GM12878 (cell line): Measurements from ENCODE around the gene PLA2G4A. TPM values are rescaled to one million over a fixed set of nuclear protein-coding genes. Genes with fewer than 3 reads are reported as not detected.

ENCODE experiments used
- ATAC-seq: fragments of 200-7000 bp; cut with Tn5 transposase; 3 replicates; pipeline ENCODE4 v1.9.1; 2020; ENCODE audit warnings: mild to moderate bottlenecking, moderate library complexity
- BruUV-seq: library from RNA; stranded (reverse); fragments of 400-500 nt; replicated peaks from 2 replicates; lab custom pipeline; 2021; lab: Mats Ljungman, UMichigan
- CTCF ChIA-PET: fragments of 300-600 bp; sonication (Branson Sonifier 250); formaldehyde crosslinking; extraction: SDS; loops from one replicate; lab custom pipeline; 2021; ENCODE audit warnings: inconsistent platforms; lab: Yijun Ruan, JAX
- POLR2A ChIA-PET: fragments of 350-600 bp; formaldehyde crosslinking; extraction: SDS; loops from one replicate; lab custom pipeline; 2021; ENCODE audit warnings: inconsistent platforms; lab: Charles Lee
- RAD21 ChIA-PET: fragments of 300-600 bp; sonication (Branson Sonifier 250); formaldehyde crosslinking; loops from one replicate; lab custom pipeline; 2023; ENCODE audit warnings: antibody characterized with exemption; ENCODE audit not compliant: unreplicated experiment; lab: Charles Lee
- SMC1A ChIA-PET: fragments of 300-600 bp; sonication (Branson Sonifier 250); formaldehyde crosslinking; loops from one replicate; lab custom pipeline; 2023; ENCODE audit not compliant: unreplicated experiment, uncharacterized antibody; lab: Charles Lee
- DNase-seq: peaks from one replicate; pipeline ENCODE4 v3.0.0-alpha.2; 2011; ENCODE audit warnings: low read depth, low spot score
- FAIRE-seq: peaks from 3 replicates; lab custom pipeline; 2011; peaks lifted over from hg19 to GRCh38; lab: Jason Lieb, UNC
- H2AFZ ChIP-seq: 2 replicates; pipeline ENCODE4 v1.6.0; 2011; ENCODE audit warnings: low read depth, low read length, control low read depth; ENCODE audit not compliant: control insufficient read depth
- H3K27ac ChIP-seq: 2 replicates; pipeline ENCODE4 v1.5.1; 2011; ENCODE audit warnings: control low read depth; ENCODE audit not compliant: control insufficient read depth, insufficient read depth
- H3K27me3 ChIP-seq, 2 experiments: replicated peaks in 1 of 2; 2 replicates each; pipeline versions ENCODE4 v1.6.0 to v1.6.1; 2011; ENCODE audit warnings: low read length in 1 of 2; ENCODE audit not compliant: control insufficient read depth in 2 of 2, insufficient read depth in 2 of 2
- H3K36me3 ChIP-seq, 2 experiments: 2 replicates each; pipeline ENCODE4 v1.5.1; 2011; ENCODE audit warnings: low read length in 1 of 2; ENCODE audit not compliant: control insufficient read depth in 2 of 2, insufficient read depth in 2 of 2
- H3K4me1 ChIP-seq: 2 replicates; pipeline ENCODE4 v1.6.1; 2011; ENCODE audit warnings: mild to moderate bottlenecking, low read length, moderate library complexity, mixed read lengths; ENCODE audit not compliant: control insufficient read depth, insufficient read depth
- H3K4me2 ChIP-seq: 2 replicates; pipeline ENCODE4 v1.6.0; 2011; ENCODE audit warnings: control low read depth; ENCODE audit not compliant: control insufficient read depth, insufficient read depth
- H3K4me3 ChIP-seq: fragments of 200-600 bp; sonication (generic); 2 replicates; pipeline ENCODE4 v1.5.1; 2016
- H3K79me2 ChIP-seq: 2 replicates; pipeline ENCODE4 v1.6.0; 2011; ENCODE audit warnings: low read length; ENCODE audit not compliant: control insufficient read depth, insufficient read depth
- H3K9ac ChIP-seq: 2 replicates; pipeline ENCODE4 v1.8.0; 2011; ENCODE audit warnings: low read length, control low read depth, mixed read lengths; ENCODE audit not compliant: control insufficient read depth, insufficient read depth
- H3K9me3 ChIP-seq: replicated peaks from 3 replicates; pipeline ENCODE4 v1.5.1; 2011; ENCODE audit warnings: mild to moderate bottlenecking, low read length; ENCODE audit not compliant: control insufficient read depth, insufficient read depth
- H4K20me1 ChIP-seq: 2 replicates; pipeline ENCODE4 v1.6.0; 2011; ENCODE audit not compliant: control insufficient read depth, insufficient read depth
- CBX3 ChIP-seq: fragments of 200-600 bp; sonication (generic); IDR thresholded peaks from 2 replicates; pipeline ENCODE4 v1.6.1; 2016; ENCODE audit warnings: low read depth, borderline replicate concordance
- HDGF ChIP-seq: fragments of 450-650 bp; IDR thresholded peaks from 2 replicates; pipeline ENCODE4 v1.6.1; 2016; ENCODE audit warnings: antibody characterized with exemption
- IKZF2 ChIP-seq, 2 experiments: fragments of 450-650 bp; IDR thresholded peaks; 2 replicates each; pipeline ENCODE4 v1.6.1; 2017; ENCODE audit warnings: mild to moderate bottlenecking in 2 of 2, moderate library complexity in 2 of 2
- KAT2A ChIP-seq: conservative IDR thresholded peaks from 2 replicates; pipeline ENCODE4 v1.6.1; 2011; ENCODE audit warnings: low read depth, low read length; ENCODE audit not compliant: control insufficient read depth
- WGBS: methylation state at CpG from one replicate; pipeline ENCODE4 v1.1.6; 2016; ENCODE audit warnings: low lambda C conversion rate; ENCODE audit not compliant: insufficient replicate concordance, insufficient coverage; ENCODE audit errors: missing lambda C conversion rate; 5-methylcytosine and 5-hydroxymethylcytosine counted together
- in situ Hi-C: fragments of 300-500 bp; cut with MboI; formaldehyde crosslinking; loops from 9 replicates; pipeline ENCODE4 v1.14.3; 2018; ENCODE audit warnings: mixed read lengths
- intact Hi-C: fragments of 100-400 bp; cut with micrococcal nuclease; formaldehyde crosslinking; loops from one replicate; pipeline ENCODE4 v1.14.2; 2022; ENCODE audit not compliant: unreplicated experiment
- polyA plus RNA-seq, 11 experiments: library from polyadenylated mRNA; depleted of rRNA in 4 of 11; unstranded in 6 of 11; stranded (reverse) in 5 of 11; fragments of >200 nt; fragmentation: Nextera tagmentation in 4 of 11; fragmentation: Illumina TruSeq in 1 of 11; extraction: Ambion mirVana in 4 of 11; extraction: Trizol in 1 of 11; gene quantifications; 1 replicate in 1 of 11; 2 replicates in 10 of 11; pipeline versions ENCODE4 v1.2.1 to v1.2.3, GENCODE V29; 2011 to 2016; ENCODE audit warnings: inconsistent platforms in 2 of 11, missing spikeins in 2 of 11, low read depth in 1 of 11
- total RNA-seq, 4 experiments: library from RNA; depleted of rRNA in 3 of 4; stranded (reverse); fragments of >200 nt in 3 of 4; fragmentation: Illumina TruSeq in 1 of 4; extraction: Trizol in 1 of 4; gene quantifications; 2 replicates each; pipeline versions ENCODE4 v1.2.1 to v1.2.3, GENCODE V29; 2013 to 2021
- TF ChIP-seq, protein P1 (sequence below): IDR thresholded peaks from 2 replicates; pipeline ENCODE4 v1.6.1; 2011; ENCODE audit warnings: mild to moderate bottlenecking, low read depth, low read length, moderate library complexity; ENCODE audit not compliant: insufficient replicate concordance
- TF ChIP-seq, protein P2 (sequence below): IDR thresholded peaks from 2 replicates; pipeline ENCODE4 v1.6.1; 2011; ENCODE audit warnings: low read depth, mild to moderate bottlenecking, low read length, moderate library complexity, borderline replicate concordance; ENCODE audit errors: extremely low read depth

Gene PLA2G4A
- total and polyA plus RNA-seq, 10 of the 15 experiments (the other 5 are each of a cell fraction or from before 2014, with no cell fraction given): 0.70 to 3.3 (median 1.5) TPM; not detected in 1

DNA sequence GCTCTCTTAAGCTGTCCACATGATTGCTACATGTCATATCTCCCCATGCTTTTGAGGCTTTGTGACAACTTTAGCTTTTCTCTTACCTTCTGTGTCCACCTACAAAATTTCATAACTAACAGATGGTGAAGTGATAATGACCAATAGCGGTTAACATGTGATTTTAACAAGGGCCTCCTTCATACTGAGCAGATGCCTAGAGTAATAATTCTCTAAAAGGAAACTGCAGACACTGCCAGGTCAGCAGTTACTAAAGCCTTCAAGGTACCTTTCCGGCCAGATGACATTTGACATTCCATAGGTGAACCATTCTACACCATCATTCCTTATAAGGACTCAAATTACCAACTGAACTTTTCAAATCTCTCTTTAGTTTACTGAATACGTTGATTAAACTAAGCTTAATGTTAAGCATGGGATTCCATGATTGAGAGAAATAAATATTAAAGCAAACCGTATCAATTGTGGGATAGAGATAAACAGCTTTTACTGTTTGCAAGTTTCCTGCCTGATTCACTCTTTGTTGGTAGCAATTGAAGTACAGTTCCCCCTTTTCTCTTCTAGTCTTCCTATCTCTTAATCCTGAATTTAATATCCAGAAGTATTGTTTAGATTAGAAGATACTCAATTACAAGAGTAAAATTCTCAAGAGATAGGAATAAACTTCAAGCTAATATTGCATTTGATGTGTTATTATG, 205.1 kb downstream of the PLA2G4A start:
- no peaks in the 10 kb centered on the region; a peak in 1 of 4 replicates for H3K27me3 ChIP-seq
- H3K4me3 ChIP-seq: no peak overlapping the region
- H3K4me2 ChIP-seq: no peak overlapping the region
- ChIA-PET RAD21 (no interaction called here), CTCF (no interaction called here), SMC1A (interaction anchor here (1.3 kb wide), 1 partner anchor 23 kb away, joined by 4 read pairs; no protein-coding TSS in a partner anchor), POLR2A (no interaction called here)
- no peaks in the 10 kb centered on the region for H4K20me1 ChIP-seq
- no peak for DNase-seq
- H3K79me2 ChIP-seq: no peaks in the 10 kb centered on the region
- BruUV-seq: no TSS peak
- H3K9me3 ChIP-seq: no peaks in the 10 kb centered on the region; the same call in 2 of the 3 replicates
- in situ Hi-C loops: no loop called here
- no peaks in the 10 kb centered on the region for H3K4me1 ChIP-seq
- WGBS: 14% methylated on average over 4 of the region's 4 CpGs
- FAIRE-seq: no peak
- no peak for ATAC-seq
- H3K27ac ChIP-seq: no peak overlapping the region
- no peaks in the 10 kb centered on the region for H3K36me3 ChIP-seq
- TF ChIP-seq IKZF2 (IDR thresholded peaks at IDR 0.05): no peak
- TF ChIP-seq KAT2A: no peak
- TF ChIP-seq, protein P1, sequence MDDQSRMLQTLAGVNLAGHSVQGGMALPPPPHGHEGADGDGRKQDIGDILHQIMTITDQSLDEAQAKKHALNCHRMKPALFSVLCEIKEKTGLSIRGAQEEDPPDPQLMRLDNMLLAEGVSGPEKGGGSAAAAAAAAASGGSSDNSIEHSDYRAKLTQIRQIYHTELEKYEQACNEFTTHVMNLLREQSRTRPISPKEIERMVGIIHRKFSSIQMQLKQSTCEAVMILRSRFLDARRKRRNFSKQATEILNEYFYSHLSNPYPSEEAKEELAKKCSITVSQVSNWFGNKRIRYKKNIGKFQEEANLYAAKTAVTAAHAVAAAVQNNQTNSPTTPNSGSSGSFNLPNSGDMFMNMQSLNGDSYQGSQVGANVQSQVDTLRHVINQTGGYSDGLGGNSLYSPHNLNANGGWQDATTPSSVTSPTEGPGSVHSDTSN: no peak
- TF ChIP-seq, protein P2, sequence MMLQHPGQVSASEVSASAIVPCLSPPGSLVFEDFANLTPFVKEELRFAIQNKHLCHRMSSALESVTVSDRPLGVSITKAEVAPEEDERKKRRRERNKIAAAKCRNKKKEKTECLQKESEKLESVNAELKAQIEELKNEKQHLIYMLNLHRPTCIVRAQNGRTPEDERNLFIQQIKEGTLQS: no peak
- no peak for TF ChIP-seq HDGF
- TF ChIP-seq CBX3: no peak
- no peak overlapping the region for H2AFZ ChIP-seq
- no peak overlapping the region for H3K9ac ChIP-seq
- intact Hi-C loops: no loop called here
